ENCODE measurements around the gene NCAPD3.

Gene NCAPD3

GRCh38 chr11:134252346-134253187, 28.8 kb upstream of the NCAPD3 start:
- no peak for DNase-seq (ENCODE audit: low read depth in 1 of 2, low spot score in 1 of 2)

GRCh38 chr11:134250675-134251074, 26.9 kb upstream of the NCAPD3 start:
- DNase-seq (ENCODE audit: low read depth in 1 of 2, low spot score in 1 of 2), result no peak

- no peak for DNase-seq (ENCODE audit: low read depth in 1 of 2, low spot score in 1 of 2)
Measured at GRCh38 chr11:134250246-134250645, 26.5 kb upstream of the NCAPD3 start.

- DNase-seq (ENCODE audit: low read depth in 1 of 2, low spot score in 1 of 2), result no peak
Measured at GRCh38 chr11:134248910-134249480, 25.2 kb upstream of the NCAPD3 start.

- no peak for DNase-seq (ENCODE audit: low read depth in 1 of 2, low spot score in 1 of 2)
Measured at GRCh38 chr11:134246678-134247077, 22.9 kb upstream of the NCAPD3 start.

- no peak for DNase-seq (ENCODE audit: low read depth in 1 of 2, low spot score in 1 of 2)
Measured at GRCh38 chr11:134246100-134246499, 22.3 kb upstream of the NCAPD3 start.

- DNase-seq (ENCODE audit: low read depth in 1 of 2, low spot score in 1 of 2), result no peak
Measured at GRCh38 chr11:134245434-134245833, 21.7 kb upstream of the NCAPD3 start.

- no peak for DNase-seq (ENCODE audit: low read depth in 1 of 2, low spot score in 1 of 2)
Measured at GRCh38 chr11:134244593-134244992, 20.8 kb upstream of the NCAPD3 start.

- no peak for DNase-seq (ENCODE audit: low read depth in 1 of 2, low spot score in 1 of 2)
Measured at GRCh38 chr11:134243913-134244312, 20.1 kb upstream of the NCAPD3 start.

GRCh38 chr11:134242376-134242775, 18.6 kb upstream of the NCAPD3 start:
- no peak for DNase-seq (ENCODE audit: low read depth in 1 of 2, low spot score in 1 of 2)

GRCh38 chr11:134240592-134240991, 16.8 kb upstream of the NCAPD3 start:
- DNase-seq (ENCODE audit: low read depth in 1 of 2, low spot score in 1 of 2), result no peak

- DNase-seq (ENCODE audit: low read depth in 1 of 2, low spot score in 1 of 2), result no peak
Measured at GRCh38 chr11:134238956-134239355, 15.2 kb upstream of the NCAPD3 start.

GRCh38 chr11:134237557-134237922, 13.8 kb upstream of the NCAPD3 start:
- no peak for DNase-seq (ENCODE audit: low read depth in 1 of 2, low spot score in 1 of 2)

GRCh38 chr11:134236834-134237556, 13.2 kb upstream of the NCAPD3 start:
- DNase-seq (ENCODE audit: low read depth in 1 of 2, low spot score in 1 of 2), result no peak

- no peak for DNase-seq (ENCODE audit: low read depth in 1 of 2, low spot score in 1 of 2)
Measured at GRCh38 chr11:134235399-134235798, 11.6 kb upstream of the NCAPD3 start.

GRCh38 chr11:134233729-134234179, 10.0 kb upstream of the NCAPD3 start:
- no peak for DNase-seq (ENCODE audit: low read depth in 1 of 2, low spot score in 1 of 2)

- DNase-seq (ENCODE audit: low read depth in 1 of 2, low spot score in 1 of 2), result no peak
Measured at GRCh38 chr11:134231958-134232659, 8.3 kb upstream of the NCAPD3 start.

GRCh38 chr11:134230339-134230738, 6.6 kb upstream of the NCAPD3 start:
- no peak for DNase-seq (ENCODE audit: low read depth in 1 of 2, low spot score in 1 of 2)

- no peak for DNase-seq (ENCODE audit: low read depth in 1 of 2, low spot score in 1 of 2)
Measured at GRCh38 chr11:134229126-134229790, 5.5 kb upstream of the NCAPD3 start.

- DNase-seq (ENCODE audit: low read depth in 1 of 2, low spot score in 1 of 2), result no peak
Measured at GRCh38 chr11:134228625-134229024, 4.9 kb upstream of the NCAPD3 start.

- DNase-seq (ENCODE audit: low read depth in 1 of 2, low spot score in 1 of 2), result no peak
Measured at GRCh38 chr11:134226806-134227325, 3.1 kb upstream of the NCAPD3 start.
